T-helper 2 cell treated with Interferon-gamma antibody and Interleukin-4, amounts not matched to agents 100 ng/mL and 5 ng/mL, for 36 hours (primary cell): ENCODE measurements around the gene TTC28. TPM values are rescaled to one million over a fixed set of nuclear protein-coding genes. Genes with fewer than 3 reads are reported as not detected.
"Not testable (repeated sequence)": the region's sequence is repeated elsewhere in the genome, so short reads cannot be mapped to it uniquely, and the experiment has no call there.

Experiments
- intact Hi-C: fragments of 100-400 bp; cut with micrococcal nuclease; formaldehyde crosslinking; loops from one replicate; pipeline ENCODE4 v1.15.1; 2023
- total RNA-seq: library from RNA; stranded (reverse); gene quantifications from 2 replicates; pipeline ENCODE4 v1.2.3, GENCODE V29; 2022

TTC28 gene
- total RNA-seq, 1 donor from 2014 or later: 1.1 TPM

DNA sequence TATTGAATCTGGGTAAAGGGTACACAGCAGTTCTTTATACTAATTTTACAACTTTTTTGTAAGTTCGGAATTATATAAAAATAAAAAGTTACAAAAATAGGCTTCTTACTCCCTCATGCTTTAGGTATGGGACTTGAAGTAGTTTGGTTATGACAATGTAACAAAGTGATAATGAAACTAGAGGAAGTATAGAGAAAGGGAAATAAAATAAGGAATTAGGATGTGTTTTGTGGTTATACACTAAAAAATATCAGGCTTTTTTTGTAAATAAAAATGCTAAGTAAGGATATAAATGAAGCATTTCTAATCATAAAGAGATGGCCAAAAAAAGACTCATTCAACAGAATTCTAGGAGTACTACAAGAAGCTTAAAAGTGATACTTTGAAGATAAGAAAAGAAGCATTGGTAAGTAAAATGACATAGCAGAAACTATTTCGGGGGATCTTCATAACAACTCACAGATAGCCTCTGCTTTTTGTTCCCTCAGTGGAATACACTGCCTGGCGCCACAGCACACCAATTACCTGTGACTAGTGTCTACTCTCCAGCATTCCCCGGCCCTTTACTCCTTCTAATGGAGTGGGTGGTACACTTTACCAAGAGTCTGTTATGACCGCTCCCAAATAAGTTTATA is 437.9 kb downstream of the TTC28 start:
- intact Hi-C loops: no loop called here

DNA sequence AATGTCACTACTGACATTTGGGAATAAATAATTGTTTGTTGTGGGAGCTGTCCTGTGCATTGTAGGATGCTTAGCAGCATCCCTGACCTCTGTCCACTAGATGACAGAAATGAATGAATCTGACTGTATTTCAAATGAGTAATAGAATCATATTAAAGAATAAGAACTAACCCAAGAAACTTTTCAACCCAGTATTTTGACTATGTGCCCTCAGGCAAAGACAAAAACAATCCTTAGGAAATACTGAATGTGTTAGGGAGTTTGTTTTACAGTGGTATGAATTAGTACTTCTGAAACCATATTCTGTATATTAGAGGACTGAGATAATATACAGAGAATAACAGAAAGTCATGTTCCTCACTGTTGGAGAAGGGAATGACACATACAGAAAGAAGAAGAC is 439.7 kb downstream of the TTC28 start:
- intact Hi-C loops: no loop called here

DNA sequence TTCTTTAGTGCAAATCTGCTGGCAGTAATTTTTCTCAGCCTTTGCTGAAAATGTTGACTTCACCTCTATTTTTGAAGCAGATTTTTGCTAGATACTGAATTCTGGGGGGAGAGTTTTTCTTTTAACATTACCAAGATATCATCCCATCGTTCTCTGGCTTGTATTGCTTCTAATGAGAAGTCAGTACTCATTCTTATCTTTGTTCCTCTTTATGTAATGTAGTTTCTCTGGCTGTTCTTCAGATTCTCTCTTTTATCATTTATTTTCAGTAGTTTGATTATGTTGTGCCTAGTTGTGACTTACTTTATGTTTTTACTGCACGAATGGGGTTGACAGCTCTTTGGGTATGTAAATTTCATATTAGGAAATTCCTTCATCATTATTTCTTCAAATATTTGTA is 441.9 kb downstream of the TTC28 start:
- intact Hi-C loops: no loop called here

- intact Hi-C loops: no loop called here
Observed at GRCh38 chr22:28237112-28237511, 442.5 kb downstream of the TTC28 start.

DNA sequence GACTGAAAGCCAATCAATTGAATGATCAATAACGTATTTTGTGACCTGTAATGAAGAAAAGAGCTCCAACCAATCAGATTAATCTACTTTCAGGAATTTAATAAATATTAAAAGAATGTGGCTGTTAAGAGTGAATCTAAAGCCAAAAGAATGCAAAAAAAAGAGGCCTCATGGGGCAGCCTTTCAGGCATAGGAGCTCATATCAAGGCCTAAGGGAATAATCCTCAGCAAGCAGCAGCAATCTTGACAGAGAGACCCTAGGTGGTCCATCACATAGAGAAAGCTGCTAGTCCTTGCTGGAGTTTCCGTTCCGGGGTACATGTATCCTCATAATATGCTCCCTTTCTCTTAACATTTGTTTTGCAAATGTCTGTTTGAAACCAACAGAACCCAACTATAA is 447.4 kb downstream of the TTC28 start:
- intact Hi-C loops: no loop called here

- intact Hi-C loops: no loop called here
Observed at GRCh38 chr22:28231441-28231840, 448.2 kb downstream of the TTC28 start.

DNA sequence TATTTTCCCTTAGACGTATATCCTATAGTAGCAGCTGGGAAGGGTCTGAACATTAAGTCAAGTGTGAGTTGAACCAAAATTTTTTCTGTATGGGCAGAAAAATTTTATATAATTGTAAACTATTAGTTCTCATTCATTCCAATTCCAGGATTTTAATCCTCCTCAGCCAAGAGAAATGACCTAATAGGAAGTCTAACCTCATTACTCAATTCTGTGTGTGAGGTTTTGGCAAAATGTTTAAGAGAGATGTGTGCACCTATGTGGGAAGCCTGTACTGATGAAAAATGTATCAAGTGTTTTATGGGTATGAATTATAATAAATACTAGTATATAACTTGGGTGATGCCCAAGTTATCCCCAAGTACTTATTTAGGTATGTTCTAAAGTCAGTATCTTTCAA is 449.0 kb downstream of the TTC28 start:
- intact Hi-C loops: no loop called here

DNA sequence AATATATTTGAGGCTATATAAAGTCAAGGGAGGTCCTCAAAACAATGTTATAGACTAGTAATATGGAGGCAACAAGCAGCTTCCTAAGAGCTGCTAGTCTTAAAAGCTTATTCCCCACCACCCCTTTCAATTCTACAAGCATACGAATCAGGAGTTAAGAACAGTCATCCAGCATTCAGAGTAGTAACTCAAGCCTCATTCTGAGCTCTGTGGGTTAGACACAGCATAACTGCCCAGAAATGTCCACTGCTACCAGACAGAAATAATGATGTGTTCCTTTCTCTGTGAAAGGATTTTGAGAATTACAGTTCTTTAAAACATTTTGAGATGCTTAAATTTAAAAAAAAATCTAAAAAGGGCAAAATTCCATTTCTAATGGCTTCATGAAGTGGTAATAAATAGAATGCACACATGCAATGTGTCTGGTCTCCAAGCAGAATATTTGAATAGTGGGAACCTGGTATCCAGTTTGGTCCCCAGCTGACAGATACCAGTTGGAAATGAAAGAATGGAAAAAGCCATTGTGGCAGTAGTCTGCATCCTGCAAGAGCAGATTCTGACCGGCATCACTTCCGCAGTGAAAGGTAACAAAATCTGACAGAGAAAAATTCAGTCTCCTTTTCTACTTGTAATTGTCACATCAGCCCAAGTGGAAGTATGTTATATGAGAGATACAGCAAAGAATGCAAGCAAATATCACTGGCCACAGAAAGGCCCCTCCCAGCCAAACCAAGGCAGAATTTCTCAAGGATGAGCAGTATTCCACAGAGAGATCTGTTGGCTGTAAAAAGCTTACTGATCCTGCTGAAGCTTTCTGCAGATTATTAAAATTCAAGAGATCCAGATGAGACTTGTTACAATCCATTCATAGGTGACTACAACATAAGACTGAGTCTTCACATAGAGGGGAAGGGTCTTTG is 449.8 kb downstream of the TTC28 start:
- intact Hi-C loops: no loop called here

DNA sequence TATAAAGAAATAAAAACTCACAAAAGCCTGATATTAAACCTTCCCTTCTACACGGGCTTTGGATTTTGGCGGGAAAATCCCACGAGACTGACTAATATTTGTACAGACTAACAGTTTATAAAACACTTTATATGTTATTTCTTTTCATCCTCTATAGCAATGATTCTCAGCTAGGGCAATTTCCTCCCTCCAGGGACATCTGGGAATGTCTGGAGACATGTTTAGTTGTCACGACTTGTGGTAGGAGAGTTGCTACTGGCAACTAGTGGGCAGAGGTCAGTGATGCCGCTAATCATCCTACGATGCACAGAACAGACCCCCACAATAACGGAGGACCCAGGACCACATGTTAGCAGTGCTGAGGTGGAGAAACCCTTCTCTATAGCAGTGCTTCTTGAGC is 455.8 kb downstream of the TTC28 start:
- intact Hi-C loops: no loop called here

DNA sequence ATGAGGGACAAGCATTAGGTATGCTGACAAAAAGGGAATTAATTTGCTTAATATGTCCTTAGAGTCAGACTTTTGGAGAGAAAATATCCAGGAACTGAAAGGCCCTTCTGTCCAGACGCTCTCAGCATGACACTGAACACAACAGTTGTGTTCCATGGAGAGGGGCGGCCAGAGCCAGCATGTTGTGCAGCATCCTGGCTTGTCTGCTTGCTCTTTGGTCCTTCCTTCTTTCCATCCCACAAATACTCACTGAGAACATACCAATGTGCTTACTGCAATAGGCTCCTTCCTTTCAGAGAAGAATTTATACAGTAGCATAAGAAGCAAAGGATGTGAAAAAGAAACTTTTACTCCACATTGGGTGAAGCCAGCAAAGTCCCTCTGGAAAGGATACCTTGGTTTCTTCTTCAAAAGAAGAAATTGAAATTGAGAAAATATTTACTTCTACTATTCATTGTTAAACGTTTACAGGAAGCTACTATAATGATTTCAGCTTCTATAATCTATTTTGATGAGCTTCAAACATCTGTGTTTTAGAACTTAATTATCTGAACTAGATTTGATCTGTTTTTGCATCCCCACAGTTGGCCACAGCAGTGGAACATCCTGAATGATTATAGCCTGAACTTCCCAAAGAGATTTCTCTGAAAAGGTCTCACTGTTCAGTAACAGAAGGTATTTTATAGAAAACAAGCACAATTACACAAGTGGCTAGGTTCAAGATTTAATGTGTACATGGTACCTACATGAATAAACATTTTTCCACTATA is 456.5 kb downstream of the TTC28 start:
- intact Hi-C loops: no loop called here

DNA sequence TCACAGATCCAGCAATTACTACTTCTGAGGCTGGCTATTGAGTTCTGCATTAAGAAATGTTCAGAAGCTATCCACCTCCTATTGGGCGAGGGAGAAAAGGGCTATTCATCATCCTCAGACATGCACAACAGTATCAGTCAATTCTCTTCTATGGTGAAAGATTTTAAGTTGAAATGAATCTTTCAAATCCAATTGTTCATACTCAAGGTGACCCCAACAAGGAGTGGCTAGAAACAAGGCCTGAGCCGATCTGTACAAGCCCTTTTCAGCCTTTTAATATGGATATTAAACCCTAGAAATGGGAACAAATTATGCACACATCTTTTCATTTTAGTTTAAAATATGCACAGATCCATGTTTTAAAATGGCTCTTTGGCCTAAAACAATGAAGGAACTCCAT is 457.1 kb downstream of the TTC28 start:
- intact Hi-C loops: no loop called here

- intact Hi-C loops: no loop called here
Observed at GRCh38 chr22:28222052-28222451, 457.6 kb downstream of the TTC28 start.

DNA sequence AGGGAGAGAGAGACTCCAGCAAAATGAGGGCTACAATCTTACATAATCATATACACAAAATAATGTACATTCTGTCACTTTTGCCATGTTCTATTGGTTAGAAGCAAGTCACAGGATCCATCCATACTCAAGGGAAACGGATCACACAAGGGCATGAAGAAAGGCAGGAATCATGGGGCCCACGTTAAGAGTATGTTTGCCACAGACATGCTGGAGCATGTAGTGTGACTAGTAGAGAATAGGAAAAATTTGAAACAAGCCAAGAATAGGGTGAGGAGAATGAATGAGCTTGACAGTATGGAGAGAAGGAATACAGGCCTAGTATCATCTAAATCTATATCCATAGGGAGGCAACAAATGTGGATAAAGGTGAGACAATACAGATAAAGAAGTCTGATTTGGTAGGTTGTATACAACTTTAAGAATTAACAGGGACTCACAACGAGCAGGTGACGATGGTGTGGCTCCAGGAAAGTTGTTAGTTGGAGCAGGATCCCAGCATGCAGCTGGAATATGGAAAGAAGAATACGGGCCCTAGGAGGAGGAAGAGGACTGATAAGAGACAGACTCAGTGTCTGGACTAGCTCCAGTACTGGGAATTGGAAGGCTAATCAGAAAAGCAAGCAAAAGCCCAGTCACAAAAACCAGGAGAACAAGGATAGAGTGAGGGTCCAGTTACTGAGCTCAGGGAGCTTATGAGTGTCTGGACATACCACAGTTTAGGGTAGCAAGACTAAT is 458.8 kb downstream of the TTC28 start:
- intact Hi-C loops: no loop called here

- intact Hi-C loops: no loop called here
Observed at GRCh38 chr22:28217277-28217676, 462.4 kb downstream of the TTC28 start.

DNA sequence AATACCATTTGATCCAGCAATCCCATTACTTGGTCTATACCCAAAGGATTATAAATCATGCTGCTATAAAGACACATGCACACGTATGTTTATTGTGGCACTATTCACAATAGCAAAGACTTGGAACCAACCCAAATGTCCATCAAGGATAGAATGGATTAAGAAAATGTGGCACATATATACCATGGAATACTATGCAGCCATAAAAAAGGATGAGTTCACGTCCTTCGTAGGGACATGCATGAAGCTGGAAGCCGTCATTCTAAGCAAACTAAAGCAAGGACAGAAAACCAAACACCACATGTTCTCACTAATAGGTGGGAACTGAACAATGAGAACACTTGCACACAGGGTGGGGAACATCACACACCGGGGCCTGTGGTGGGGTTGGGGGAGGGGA is 464.9 kb downstream of the TTC28 start:
- intact Hi-C loops: not testable (repeated sequence)

DNA sequence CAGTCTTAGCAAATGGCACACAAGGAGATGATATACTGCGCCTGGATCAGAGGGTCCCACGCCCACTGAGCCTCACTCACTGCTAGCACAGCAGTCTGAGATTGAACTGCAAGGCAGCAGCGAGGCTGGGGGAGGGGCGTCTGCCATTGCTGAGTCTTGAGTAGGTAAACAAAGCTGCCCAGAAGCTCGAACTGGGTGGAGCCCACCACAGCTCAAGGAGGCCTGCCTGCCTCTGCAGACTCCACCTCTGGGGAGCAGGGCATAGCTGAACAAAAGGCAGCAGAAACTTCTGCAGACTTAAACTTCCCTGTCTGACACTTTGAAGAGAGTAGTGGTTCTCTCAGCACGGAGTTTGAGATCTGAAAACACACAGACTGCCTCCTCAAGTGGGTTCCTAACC is 470.2 kb downstream of the TTC28 start:
- intact Hi-C loops: not testable (repeated sequence)

- intact Hi-C loops: no loop called here
Observed at GRCh38 chr22:28208787-28209186, 470.9 kb downstream of the TTC28 start.

DNA sequence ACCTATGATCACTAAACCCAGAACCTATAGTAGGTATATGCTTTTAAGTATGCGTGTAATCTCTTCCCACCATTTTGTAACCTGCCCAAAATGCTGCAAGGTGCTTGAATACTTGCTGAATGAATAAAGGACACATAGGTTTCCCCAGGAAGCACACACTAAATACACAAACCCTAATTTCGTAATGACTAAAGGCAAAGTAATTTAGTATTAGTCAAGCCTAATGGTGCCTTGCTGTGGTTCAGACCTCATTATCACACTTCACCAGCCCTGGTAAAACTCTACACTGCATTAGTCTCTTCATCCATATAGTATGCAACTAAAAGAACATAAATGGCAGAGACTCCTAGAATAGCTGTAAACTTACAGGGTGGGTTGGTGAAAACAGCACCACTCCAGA is 471.6 kb downstream of the TTC28 start:
- intact Hi-C loops: no loop called here

DNA sequence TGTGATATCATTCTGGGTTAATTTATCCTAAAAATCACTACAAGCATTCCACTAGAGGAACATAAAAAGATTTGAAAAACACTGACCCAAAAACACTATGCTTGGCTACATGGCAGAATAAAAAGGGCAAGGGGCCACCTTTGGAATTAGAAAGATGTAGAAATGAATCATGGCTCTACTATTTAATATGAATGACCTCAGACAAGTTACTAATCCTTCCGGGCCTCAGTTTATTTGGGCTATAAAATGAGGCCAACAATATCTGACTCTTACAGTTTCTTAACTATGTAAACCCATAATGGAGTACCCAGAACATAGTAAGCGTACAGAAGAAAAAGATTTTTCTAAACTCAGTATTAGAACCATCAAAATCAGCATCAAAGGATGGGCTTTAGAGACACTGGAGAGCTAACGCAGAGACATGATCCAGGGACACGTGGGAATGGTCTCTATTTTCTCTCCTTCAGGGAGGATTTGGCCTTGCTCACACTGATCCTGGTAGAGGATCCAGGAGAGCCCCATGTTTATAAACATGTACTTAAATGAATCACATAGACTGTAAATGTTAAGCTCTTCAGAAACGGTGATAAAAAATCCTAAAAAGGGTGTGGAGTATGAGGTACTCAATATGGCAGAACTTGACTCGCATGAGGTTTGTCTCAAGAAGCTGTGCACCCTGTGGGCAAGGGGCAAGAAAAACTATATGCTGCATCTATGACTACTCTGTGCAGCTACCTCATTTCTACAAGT is 472.2 kb downstream of the TTC28 start:
- intact Hi-C loops: no loop called here

DNA sequence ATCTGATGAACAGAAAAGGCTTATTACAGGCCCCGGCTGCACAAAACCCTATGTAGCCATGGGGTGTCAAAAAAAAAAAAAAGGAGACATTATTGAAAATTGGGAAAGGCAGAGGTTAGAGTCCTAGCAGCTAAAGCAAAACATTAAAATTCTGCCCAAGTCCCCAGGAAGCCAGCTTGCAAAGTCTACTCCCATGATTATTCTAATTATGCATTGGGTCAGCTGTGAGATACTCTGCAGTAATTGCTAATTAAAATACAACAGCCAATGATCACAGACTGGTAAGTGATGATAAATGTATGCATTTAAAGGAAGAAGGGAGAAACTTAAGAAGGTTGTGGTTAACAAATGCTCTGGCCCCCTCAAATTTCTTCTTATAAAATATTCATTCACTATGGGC is 473.7 kb downstream of the TTC28 start:
- intact Hi-C loops: no loop called here

- intact Hi-C loops: no loop called here
Observed at GRCh38 chr22:28204382-28204781, 475.3 kb downstream of the TTC28 start.
